Left hindlimb (tissue), 1 donor: Measurements from ENCODE around the gene CLDN4.
"Not testable (repeated sequence)": the region's sequence is repeated elsewhere in the genome, so short reads cannot be mapped to it uniquely, and the experiment has no call there.

Experiments
- DNase-seq: peaks from one replicate; pipeline ENCODE4 v3.0.0-alpha.2; 2018

CLDN4 gene

GRCh38 chr7:73823873-73824592 is 6.8 kb upstream of the CLDN4 start:
- DNase-seq = no peak

DNA sequence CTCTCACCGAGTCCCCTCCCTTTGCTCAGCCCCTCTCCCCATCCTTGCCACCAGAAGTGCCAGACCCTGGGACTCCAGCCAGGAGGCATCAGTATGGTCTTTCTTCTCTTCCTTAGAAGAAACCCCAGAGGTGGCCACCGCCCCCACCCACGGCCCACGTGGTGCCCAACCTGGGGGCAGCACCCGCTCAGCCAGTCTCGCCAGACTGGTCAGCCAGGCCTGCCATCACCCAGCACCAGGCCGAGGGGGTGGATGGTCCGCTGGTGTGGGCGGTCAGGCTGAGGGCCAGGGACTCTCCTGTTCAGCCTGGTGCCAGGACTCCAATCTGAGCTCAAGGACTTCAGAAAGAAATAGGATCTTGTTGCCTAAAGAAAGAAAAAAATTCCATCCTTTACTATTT is 5.8 kb upstream of the CLDN4 start:
- no peak for DNase-seq

- DNase-seq = no peak
Observed at GRCh38 chr7:73827567-73828106, 3.2 kb upstream of the CLDN4 start.

DNA sequence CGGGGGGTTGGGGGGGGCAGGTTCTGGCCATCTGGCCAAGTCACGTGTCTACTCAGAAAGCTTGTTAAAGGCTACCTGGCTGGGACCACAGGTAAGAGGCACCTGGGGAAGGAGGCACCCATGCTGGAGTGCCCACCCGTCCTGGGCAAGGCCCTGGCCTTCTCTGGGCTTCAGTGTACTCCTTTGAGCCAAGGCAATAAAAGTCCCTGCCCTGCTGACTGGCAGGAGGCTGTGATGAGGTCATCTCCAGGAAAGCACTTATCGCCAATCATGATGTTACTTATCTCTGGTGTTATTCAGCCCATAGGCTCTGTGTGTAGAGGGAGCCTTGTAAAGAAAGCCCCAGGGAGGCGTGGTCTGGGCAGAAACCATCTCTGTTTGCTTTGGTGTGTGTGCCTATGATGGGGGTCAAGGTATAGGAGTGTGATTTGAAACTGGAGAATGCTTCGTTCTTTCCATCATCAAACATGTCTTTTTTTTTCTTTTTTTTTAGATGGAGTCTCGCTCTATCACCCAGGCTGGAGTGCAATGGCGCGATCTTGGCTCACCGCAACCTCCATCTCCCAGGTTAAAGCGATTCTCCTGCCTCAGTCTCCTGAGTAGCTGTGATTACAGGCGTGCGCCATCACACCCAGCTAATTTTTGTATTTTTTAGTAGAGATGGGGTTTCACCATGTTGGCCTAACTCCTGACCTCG is 2.5 kb upstream of the CLDN4 start:
- DNase-seq = no peak

DNA sequence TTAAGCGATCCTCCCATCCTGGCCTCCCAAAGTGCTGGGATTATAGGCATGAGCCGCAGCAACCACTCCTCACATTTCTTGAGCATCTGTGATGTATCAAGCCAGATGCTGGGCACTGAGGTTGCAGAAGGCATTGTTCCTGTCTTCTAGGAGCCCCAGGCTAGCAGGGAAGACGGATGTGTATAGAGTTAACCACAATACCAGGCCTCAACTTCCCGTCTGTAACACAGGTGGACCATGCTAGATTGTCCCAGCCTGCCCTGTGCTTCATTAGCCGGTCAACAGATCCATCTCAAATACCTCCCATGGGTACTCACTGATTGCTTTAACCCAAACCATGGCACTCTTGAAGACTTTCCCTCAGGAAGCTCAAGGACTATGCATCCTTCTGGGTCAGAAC is 1.8 kb upstream of the CLDN4 start:
- DNase-seq = no peak

- DNase-seq = no peak
Observed at GRCh38 chr7:73829505-73829904, 1.3 kb upstream of the CLDN4 start.

DNA sequence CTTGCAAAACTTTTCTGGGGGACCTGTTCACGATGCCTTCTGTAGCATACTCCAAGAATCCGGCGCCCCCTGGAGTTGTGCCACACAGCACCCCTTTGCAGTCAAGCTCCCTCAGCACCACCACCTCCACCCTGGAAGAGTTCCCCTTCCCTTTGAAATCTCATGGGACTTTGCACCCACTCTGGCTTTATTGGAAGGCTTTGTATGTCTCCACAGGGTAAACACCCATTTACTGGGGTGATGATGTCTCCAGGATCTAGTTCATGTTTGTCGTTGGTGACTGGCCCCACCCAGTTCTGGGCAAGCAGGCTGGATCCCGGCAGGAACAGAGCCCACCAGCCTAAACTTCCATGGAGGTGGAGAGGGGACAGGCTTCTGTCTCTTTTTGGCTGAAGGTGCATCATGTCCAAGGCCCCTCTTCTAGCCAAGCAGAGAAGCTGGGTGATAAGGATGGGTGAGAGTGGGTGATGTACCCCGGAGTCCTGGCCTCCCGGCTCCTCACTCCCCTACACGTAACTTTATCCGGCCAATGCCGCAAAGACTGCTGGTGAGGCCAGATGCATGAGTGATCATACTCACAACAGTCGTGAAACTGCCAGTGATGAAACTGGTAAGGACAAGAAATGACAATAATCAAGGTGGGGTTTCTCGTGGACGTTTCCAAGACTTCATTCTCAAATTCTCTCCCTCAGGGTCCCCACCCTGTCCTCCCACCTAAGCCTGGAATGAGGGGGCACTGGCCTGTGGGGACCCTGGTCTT is 695 bp upstream of the CLDN4 start:
- no peak for DNase-seq

DNA sequence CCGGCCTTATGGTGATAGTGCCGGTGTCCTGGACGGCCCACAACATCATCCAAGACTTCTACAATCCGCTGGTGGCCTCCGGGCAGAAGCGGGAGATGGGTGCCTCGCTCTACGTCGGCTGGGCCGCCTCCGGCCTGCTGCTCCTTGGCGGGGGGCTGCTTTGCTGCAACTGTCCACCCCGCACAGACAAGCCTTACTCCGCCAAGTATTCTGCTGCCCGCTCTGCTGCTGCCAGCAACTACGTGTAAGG is 713 bp downstream of the CLDN4 start:
- DNase-seq = no peak

DNA sequence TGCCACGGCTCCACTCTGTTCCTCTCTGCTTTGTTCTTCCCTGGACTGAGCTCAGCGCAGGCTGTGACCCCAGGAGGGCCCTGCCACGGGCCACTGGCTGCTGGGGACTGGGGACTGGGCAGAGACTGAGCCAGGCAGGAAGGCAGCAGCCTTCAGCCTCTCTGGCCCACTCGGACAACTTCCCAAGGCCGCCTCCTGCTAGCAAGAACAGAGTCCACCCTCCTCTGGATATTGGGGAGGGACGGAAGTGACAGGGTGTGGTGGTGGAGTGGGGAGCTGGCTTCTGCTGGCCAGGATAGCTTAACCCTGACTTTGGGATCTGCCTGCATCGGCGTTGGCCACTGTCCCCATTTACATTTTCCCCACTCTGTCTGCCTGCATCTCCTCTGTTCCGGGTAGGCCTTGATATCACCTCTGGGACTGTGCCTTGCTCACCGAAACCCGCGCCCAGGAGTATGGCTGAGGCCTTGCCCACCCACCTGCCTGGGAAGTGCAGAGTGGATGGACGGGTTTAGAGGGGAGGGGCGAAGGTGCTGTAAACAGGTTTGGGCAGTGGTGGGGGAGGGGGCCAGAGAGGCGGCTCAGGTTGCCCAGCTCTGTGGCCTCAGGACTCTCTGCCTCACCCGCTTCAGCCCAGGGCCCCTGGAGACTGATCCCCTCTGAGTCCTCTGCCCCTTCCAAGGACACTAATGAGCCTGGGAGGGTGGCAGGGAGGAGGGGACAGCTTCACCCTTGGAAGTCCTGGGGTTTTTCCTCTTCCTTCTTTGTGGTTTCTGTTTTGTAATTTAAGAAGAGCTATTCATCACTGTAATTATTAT is 1.2 kb downstream of the CLDN4 start:
- DNase-seq = no peak

DNA sequence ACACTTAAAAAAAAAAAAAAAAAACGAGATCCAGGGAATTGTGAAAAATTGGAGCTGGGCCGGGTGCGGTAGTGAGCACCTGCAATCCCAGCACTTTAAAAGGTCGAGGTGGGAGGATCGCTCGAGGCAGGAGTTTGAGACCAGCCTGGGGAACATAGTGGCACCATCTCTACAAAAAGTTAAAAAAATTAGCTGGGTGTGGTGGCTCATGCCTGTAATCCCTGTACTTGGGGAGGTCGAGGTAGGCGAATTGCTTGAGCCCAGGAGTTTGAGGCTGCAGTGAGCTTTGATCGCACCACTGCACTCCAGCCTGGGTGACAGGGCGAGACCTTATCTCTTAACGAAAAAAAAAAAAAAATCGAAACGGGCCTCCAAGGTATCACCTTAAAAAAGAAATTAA is 2.0 kb downstream of the CLDN4 start:
- DNase-seq = no peak

DNA sequence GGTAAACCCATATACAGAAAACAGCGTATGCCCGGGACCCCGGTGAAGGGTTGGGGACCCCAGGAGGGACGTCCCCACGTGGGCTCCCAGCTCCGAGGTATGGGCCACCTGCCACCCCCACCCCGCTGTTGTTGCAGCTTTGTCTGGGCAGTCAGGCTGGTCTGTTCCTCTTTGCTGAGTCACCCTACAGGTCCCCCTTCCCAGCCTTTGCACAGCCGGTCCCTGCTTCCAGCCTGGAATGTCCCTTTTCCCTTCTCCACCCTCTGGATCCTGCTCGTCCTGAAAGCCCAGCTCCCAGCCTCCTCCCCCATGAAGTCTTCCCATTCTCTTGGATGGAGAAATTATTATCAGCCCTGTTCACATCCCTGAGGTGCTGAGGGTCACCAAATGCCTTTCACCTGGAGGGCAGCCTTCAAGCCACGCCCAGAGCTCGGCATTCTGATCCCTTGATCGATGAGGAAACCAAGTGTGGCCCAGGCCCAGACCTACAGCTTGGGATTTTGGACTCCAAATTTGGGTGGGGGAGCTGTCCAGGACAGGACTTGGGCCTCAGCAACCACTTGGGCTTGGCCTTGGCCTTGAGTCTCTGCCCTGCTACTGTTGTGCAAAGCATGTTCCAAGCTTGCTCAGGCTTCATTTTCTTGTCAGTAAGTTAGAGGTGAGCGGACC is 2.6 kb downstream of the CLDN4 start:
- DNase-seq = no peak

DNA sequence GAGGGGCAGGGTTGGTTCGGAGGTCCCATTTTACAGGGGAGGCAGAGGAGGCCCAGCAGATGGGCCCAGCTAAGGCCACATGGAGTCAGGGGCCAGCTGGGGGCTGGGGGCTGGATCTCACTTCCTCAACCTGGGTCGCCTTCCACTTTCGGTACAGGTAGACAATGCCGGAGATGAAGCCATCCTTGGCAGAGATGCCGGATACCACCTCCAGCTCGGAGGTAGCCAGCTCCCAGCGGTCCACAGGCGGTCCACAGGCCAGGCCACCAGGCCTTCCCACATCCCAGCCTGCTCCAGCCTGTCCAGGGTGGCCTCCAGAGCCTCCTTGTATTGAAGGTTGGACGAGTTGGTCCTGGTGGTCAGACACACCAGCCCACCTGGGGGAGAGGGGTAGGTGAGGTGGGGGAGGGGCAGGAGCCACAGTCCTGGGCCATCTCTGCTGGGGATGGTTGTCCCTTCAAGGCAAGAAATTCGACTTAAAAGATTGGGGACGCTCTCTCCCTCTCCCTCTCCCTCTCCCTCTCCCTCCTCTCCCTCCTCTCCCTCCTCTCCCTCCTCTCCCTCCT is 3.9 kb downstream of the CLDN4 start:
- DNase-seq = no peak

GRCh38 chr7:73837167-73837566 is 6.4 kb downstream of the CLDN4 start:
- not testable (repeated sequence) for DNase-seq

DNA sequence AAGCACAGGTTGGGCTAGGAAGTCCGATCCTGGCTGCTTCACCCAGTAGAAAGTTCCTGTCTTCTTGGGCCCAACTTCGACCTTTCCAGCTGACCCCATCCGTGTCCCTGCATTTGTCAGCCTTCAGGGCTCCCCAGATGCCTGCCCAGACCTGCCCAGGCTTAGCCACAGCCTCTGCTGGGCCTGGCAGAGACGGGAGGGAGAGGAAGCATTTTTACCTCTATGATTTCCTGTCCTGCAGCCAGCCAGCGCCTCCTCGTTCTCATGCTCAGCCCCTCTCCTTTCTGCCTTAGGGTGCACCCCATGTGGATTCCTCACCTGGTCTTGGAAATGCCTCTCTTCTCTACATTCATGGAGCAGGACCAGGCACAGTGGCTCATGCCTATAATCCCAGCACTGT is 7.8 kb downstream of the CLDN4 start:
- DNase-seq = no peak

DNA sequence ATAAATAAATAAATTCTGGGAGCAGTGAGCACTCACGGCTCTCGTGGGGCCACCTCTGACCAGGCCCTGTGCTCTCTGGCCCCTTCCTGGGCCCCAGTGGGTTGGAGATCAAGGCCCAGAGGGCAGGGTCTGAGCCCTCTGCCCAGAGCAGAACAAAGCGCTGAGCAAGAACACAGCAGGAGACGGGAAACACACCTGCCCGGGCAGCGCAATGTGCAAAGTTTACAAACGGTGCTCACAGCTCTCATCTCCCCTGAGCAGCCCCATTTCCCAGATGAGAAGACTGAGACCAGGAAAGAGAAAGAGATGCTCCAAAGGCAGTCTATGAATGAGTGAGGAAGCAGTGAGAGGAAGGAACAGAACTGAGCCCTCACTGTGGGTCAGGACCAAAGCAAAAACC is 8.5 kb downstream of the CLDN4 start:
- DNase-seq = no peak

- DNase-seq = no peak
Observed at GRCh38 chr7:73839743-73840714, 9.2 kb downstream of the CLDN4 start.

DNA sequence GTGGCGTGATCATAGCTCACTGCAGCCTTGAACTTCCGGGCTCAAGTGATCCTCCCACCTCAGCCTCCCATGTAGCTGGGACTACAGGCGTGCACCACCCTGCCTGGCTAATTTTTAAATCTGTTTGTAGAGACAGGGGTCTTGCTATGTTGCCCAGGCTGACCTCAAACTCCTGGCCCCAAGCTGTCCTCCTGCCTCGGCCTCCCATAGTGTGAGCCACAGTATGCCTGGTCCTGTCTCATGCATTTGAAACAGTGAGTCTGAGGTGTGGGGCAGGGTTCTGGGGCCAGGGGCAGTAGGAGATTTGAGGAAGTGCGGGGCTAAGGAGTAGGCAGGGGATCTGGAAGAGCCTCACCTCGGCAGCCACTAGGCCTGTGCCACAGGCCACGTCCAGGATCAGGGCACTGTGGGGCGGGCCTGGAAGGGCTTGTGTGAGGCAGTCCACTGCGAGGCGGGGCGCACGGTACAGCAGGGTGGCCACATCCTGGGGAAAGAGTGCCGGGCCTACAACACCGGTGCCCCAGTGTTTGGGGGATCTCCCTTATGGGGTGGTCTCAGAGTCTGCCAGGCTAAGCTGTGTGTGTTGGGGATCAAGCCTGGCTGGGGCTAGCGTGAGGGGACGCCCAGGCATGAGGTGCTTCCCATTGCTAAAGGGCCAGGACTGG is 10.1 kb downstream of the CLDN4 start:
- no peak for DNase-seq

GRCh38 chr7:73841689-73842066 is 10.9 kb downstream of the CLDN4 start:
- no peak for DNase-seq

GRCh38 chr7:73842067-73842976 is 11.5 kb downstream of the CLDN4 start, which contains the start of gene METTL27:
TSS of gene METTL27 (minus strand) at chr7:73842516. CDS start at chr7:73842140, 376 bp downstream.
- peak; percentile 96 for DNase-seq
